H1 (cell line): ENCODE measurements around the gene GATAD2B. TPM values are rescaled to one million over a fixed set of nuclear protein-coding genes. Genes with fewer than 3 reads are reported as not detected.

Experiments used
- CHD1 ChIP-seq: IDR thresholded peaks from 2 replicates; pipeline ENCODE4 v1.6.1; 2012; ENCODE audit warnings: low read depth, low read length, improper control_type of control experiment
- CHD2 ChIP-seq: IDR thresholded peaks from 2 replicates; pipeline ENCODE4 v1.6.1; 2012; ENCODE audit warnings: low read length, improper control_type of control experiment
- E2F6 ChIP-seq: IDR thresholded peaks from 2 replicates; pipeline ENCODE4 v1.6.1; 2012; ENCODE audit warnings: inconsistent platforms
- EP300 ChIP-seq, 2 experiments: IDR thresholded peaks; 1 replicate in 1 of 2; 2 replicates in 1 of 2; pipeline ENCODE4 v1.6.1; 2011 to 2012; ENCODE audit warnings: low read depth in 2 of 2, low read length in 2 of 2, mild to moderate bottlenecking in 2 of 2, borderline replicate concordance in 1 of 2, inconsistent platforms in 1 of 2, moderate library complexity in 1 of 2
- FOSL1 ChIP-seq: IDR thresholded peaks from 2 replicates; pipeline ENCODE4 v1.6.1; 2011; ENCODE audit warnings: mild to moderate bottlenecking, low read depth, low read length, moderate library complexity; ENCODE audit not compliant: insufficient read depth
- GTF2F1 ChIP-seq: IDR thresholded peaks from 2 replicates; pipeline ENCODE4 v1.6.1; 2012; ENCODE audit warnings: low read depth, low read length, improper control_type of control experiment, borderline replicate concordance
- HDAC2 ChIP-seq, 2 experiments: fragments of 300-600 bp in 1 of 2; sonication (generic) in 1 of 2; IDR thresholded peaks; 2 replicates each; pipeline ENCODE4 v1.6.1; 2011 to 2012; ENCODE audit warnings: low read depth in 2 of 2, low read length in 2 of 2, mild to moderate bottlenecking in 2 of 2, moderate library complexity in 2 of 2, borderline replicate concordance in 1 of 2, inconsistent platforms in 1 of 2
- HDAC6 ChIP-seq: IDR thresholded peaks from one replicate; pipeline ENCODE4 v1.7.1; 2012; ENCODE audit warnings: low read depth, mild to moderate bottlenecking, inconsistent platforms, low read length, moderate library complexity
- KDM4A ChIP-seq: IDR thresholded peaks from one replicate; pipeline ENCODE4 v1.7.1; 2012; ENCODE audit warnings: low read depth, mild to moderate bottlenecking, moderate library complexity, low read length, inconsistent platforms; ENCODE audit not compliant: severe bottlenecking
- MAX ChIP-seq: IDR thresholded peaks from 2 replicates; pipeline ENCODE4 v1.6.1; 2012; ENCODE audit warnings: inconsistent platforms
- NANOG ChIP-seq: IDR thresholded peaks from 2 replicates; pipeline ENCODE4 v1.6.1; 2011; ENCODE audit warnings: low read length, low read depth, mild to moderate bottlenecking, inconsistent platforms; ENCODE audit not compliant: insufficient read depth, poor library complexity, severe bottlenecking
- RAD21 ChIP-seq, 2 experiments: IDR thresholded peaks in 1 of 2; conservative IDR thresholded peaks in 1 of 2; 2 replicates each; pipeline ENCODE4 v1.6.1; 2011; ENCODE audit warnings: low read depth in 2 of 2, low read length in 2 of 2, improper control_type of control experiment in 1 of 2, inconsistent platforms in 1 of 2, mild to moderate bottlenecking in 1 of 2, moderate library complexity in 1 of 2
- RXRA ChIP-seq: IDR thresholded peaks from 2 replicates; pipeline ENCODE4 v1.6.1; 2011; ENCODE audit warnings: low read depth, mild to moderate bottlenecking, low read length, moderate library complexity; ENCODE audit not compliant: insufficient read depth
- SAP30 ChIP-seq: fragments of 300-600 bp; sonication (generic); IDR thresholded peaks from 2 replicates; pipeline ENCODE4 v1.7.1; 2012; ENCODE audit warnings: low read length, moderate library complexity, mild to moderate bottlenecking, inconsistent platforms; ENCODE audit not compliant: insufficient read depth, insufficient replicate concordance
- SUZ12 ChIP-seq: fragments of 200-600 bp; sonication (generic); IDR thresholded peaks from 2 replicates; pipeline ENCODE4 v1.6.1; 2012; ENCODE audit warnings: mild to moderate bottlenecking, inconsistent platforms, low read length, moderate library complexity, mixed read lengths
- TAF1 ChIP-seq: IDR thresholded peaks from 2 replicates; pipeline ENCODE4 v1.6.1; 2011; ENCODE audit warnings: mild to moderate bottlenecking, low read depth, low read length
- TAF7 ChIP-seq: optimal IDR thresholded peaks from 2 replicates; pipeline ENCODE3; 2011; ENCODE audit warnings: low read depth, mild to moderate bottlenecking, inconsistent platforms, low read length, moderate library complexity, borderline replicate concordance
- TBP ChIP-seq: IDR thresholded peaks from 2 replicates; pipeline ENCODE4 v1.6.1; 2011; ENCODE audit warnings: low read depth, low read length, improper control_type of control experiment
- USF2 ChIP-seq: IDR thresholded peaks from 2 replicates; pipeline ENCODE4 v1.6.1; 2011; ENCODE audit warnings: low read length, improper control_type of control experiment
- YY1 ChIP-seq: IDR thresholded peaks from 2 replicates; pipeline ENCODE4 v1.6.1; 2011; ENCODE audit warnings: low read depth, mild to moderate bottlenecking, low read length
- polyA plus RNA-seq, 7 experiments: library from polyadenylated mRNA; depleted of rRNA in 3 of 7; stranded (reverse) in 5 of 7; unstranded in 2 of 7; fragments of >200 nt in 5 of 7; fragments of 200-250 nt in 2 of 7; gene quantifications; 1 replicate in 5 of 7; 2 replicates in 1 of 7; 4 replicates in 1 of 7; pipeline versions ENCODE4 v1.2.1 to v1.2.3, GENCODE V29; 2011 to 2013; ENCODE audit warnings: missing spikeins in 2 of 7, mixed read lengths in 2 of 7
- total RNA-seq: library from RNA; stranded (reverse); fragmentation: NEBNext Ultra II Directional; extraction: Animal tissue kit (Norgen Biotek cat#: 25700); gene quantifications from 2 replicates; pipeline ENCODE4 v1.2.1, GENCODE V29; 2021

Gene GATAD2B
- total and polyA plus RNA-seq, 2 of the 8 experiments (the other 6 are each of a cell fraction or from before 2014, with no cell fraction given): 8.4 to 39.1 TPM

GRCh38 chr1:153922076-153922971 lies 448 bp downstream of the GATAD2B start (continued):
- TF ChIP-seq HDAC2 (IDR thresholded peaks at IDR 0.05; ENCODE audit: borderline replicate concordance in 1 of 2, low read depth in 2 of 2, low read length in 2 of 2) (no peak), TAF1 (peak; percentile 41; the same call in 1 of the 2 replicates), HDAC6 (no peak), USF2 (no peak), RAD21 (IDR thresholded peaks at IDR 0.05 in 1 of 2, conservative IDR thresholded peaks at IDR 0.05 in 1 of 2; ENCODE audit: low read depth in 2 of 2, low read length in 2 of 2) (0 out of 4 replicates have a peak, but pooled peaks of 1 of the 2 experiments have one; percentile 11), TBP (no peak), NANOG (no peak), SAP30 (peak; percentile 46), YY1 (no peak), CHD1 (no peak), SUZ12 (no peak), RXRA (no peak), KDM4A (peak; percentile 19), TAF7 (no peak), GTF2F1 (no peak), FOSL1 (no peak), MAX (peak; percentile 21; the same call in 1 of the 2 replicates), EP300 (IDR thresholded peaks at IDR 0.05; ENCODE audit: borderline replicate concordance in 1 of 2, low read depth in 2 of 2, low read length in 2 of 2) (no peak), CHD2 (no peak), E2F6 (no peak)
